ENCODE measurements around the gene AMPD2.

GRCh38 chr1:109636201-109636952 lies 16.7 kb downstream of the AMPD2 start:
- TF ChIP-seq POLR2A (IDR thresholded peaks at IDR 0.05): no peak
- TF ChIP-seq CTCF (IDR thresholded peaks at IDR 0.05): no peak

Measured in testis (tissue), 2 donors.